ENCODE measurements around the gene ZNF169. TPM values are rescaled to one million over a fixed set of nuclear protein-coding genes. Genes with fewer than 3 reads are reported as not detected.
"Not testable (repeated sequence)": the region's sequence is repeated elsewhere in the genome, so short reads cannot be mapped to it uniquely, and the experiment has no call there.

ZNF169 gene
- total RNA-seq, 2 experiments from 2014 or later = 7.7 to 8.9 TPM

DNA sequence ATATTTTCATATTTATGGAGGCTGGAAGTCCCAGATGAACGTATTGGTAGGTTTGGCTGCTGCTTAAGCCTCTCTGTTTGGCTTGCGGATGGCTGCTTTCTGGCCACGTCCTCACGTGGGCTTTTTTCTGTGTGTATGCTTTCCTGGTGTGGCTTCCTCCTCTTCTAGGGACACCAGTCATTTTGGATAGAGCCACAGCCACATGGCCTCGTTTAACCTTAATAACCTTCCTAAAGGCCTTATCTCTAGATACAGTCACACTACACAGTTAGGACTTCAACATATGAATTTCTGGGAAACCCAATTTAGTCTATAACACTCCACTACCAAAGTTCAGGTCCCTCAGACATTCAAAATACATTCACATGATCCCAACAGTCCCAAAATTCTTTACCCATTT lies 42.5 kb downstream of the ZNF169 start:
- H3K4me3 Mint-ChIP-seq = no peak overlapping the region
- CTCF ChIA-PET = no interaction called here
- ATAC-seq (no peak), DNase-seq (no peak)
- no peaks in the 10 kb centered on the region for H3K9me3 Mint-ChIP-seq (ENCODE audit: low read depth)
- H3K4me1 Mint-ChIP-seq = peaks cover 2% of the 10 kb centered on the region
- no peak overlapping the region for H3K27ac Mint-ChIP-seq
- peaks cover 4% of the 10 kb centered on the region for H3K36me3 Mint-ChIP-seq
- H3K27me3 Mint-ChIP-seq = no peaks in the 10 kb centered on the region

DNA sequence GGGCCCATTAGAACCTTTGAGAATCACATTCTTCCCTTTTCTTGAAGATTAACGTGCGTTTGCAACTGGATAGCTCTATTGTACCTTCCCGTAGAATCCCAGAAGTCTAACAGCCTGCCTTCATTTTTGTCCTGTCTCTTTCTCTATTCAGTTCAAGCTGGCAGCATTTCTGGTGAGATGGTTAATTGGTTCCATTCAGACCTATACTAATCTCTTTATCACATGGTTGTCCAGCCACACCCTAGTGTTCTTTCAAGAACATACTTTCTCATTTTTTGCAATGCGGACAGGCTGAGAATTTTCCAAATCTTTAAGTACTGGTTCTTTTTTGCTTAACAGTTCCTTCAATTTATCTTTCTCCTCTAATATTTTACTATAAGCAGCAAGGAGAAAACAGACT lies 43.3 kb downstream of the ZNF169 start:
- H3K4me1 Mint-ChIP-seq = peaks cover 2% of the 10 kb centered on the region
- H3K4me3 Mint-ChIP-seq = no peak overlapping the region
- CTCF ChIA-PET = no interaction called here
- H3K9me3 Mint-ChIP-seq (ENCODE audit: low read depth) = no peaks in the 10 kb centered on the region
- ATAC-seq (no peak), DNase-seq (no peak)
- no peak overlapping the region for H3K27ac Mint-ChIP-seq
- no peaks in the 10 kb centered on the region for H3K36me3 Mint-ChIP-seq
- H3K27me3 Mint-ChIP-seq = no peaks in the 10 kb centered on the region

DNA sequence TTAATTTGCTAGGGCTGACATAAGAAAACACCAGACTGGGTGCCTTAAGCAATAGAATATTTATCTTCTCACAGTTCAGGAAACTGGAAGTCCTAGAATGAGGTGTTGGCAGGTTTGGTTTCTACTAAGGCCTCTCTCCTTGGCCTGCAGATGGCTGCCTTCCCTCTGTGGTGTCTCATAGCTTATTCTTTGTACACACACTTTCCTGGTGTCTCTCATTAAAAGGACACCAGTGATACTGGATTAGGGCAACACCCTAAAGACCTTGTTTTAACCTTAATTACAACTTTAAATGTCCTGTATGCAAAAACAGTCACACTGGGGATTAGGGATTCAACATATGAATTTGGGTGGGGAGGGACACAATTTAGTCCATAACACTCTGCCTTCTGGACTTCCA lies 44.2 kb downstream of the ZNF169 start:
- Mint-ChIP-seq H3K27me3 (no peaks in the 10 kb centered on the region), H3K36me3 (no peaks in the 10 kb centered on the region), H3K9me3 (ENCODE audit: low read depth) (no peaks in the 10 kb centered on the region), H3K4me3 (no peak overlapping the region), H3K27ac (no peak overlapping the region), H3K4me1 (peaks cover 2% of the 10 kb centered on the region)
- DNase-seq (no peak), ATAC-seq (no peak)
- CTCF ChIA-PET = interaction anchor here (0.6 kb wide), 1 partner anchor 1143 kb away, joined by 3 read pairs; no protein-coding TSS in a partner anchor

DNA sequence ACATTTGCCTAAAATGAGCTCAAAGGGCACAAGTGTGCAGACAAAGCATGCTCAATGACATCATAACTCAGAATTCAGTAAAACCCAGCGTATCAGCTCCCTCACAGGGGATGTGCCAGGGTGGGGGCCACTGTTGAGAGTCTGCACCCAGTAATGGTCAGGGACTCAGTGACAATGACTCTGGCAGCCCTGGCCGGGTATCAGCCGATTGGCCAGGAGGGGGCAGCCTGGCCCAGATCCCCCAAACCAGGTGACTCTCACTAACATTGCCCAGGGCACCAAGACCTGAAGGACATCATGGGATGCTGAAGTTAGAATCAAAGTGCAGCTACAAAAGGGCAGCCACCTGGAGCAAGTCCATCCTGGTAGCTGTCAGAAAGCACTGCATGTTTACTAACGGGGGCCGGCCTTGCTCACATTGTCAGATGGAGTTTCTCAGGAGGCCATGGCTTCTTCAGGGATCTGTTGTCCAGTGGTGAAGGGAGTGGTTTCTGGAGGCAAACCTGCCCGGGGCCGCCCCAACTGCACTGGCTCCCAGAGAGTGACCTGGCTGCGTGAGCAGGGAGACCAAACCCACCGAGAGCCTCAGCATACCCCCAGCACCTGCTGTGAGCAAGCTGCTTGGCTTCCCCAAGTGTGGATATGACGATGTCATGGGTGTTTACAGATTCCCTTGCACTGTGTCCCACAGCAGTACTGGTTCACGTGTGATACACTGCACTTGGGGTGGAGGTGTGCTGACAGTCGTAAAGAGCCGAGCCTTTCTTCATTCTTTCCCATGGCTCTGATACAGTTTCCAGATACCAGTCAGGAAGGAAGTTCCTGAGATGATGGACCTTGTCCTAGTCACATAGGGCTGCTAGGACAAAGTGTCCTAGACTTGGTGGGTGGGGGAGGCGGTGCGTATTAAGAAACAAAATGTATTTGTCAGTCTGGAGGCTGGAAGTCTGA lies 56.2 kb downstream of the ZNF169 start:
- H3K9me3 Mint-ChIP-seq (ENCODE audit: low read depth); DNase-seq: not testable (repeated sequence)

DNA sequence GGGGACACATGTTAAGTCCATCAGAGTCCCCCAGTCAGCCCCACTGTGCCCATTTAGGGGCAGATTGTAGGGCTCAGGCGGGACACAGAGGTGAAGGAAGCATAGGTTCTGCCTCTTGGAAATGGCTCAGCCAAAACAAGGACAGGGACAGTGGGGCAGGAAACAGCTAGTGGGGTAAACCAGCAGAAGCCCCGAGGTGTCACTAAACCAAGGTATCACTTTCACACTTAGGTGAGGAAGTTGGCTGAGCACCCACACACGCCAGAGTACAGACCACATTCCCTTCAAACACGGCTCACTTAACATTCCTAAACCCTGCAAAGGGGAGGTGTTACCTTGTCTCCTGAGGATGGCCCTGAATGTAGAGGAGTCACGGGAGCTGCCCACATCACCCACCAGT lies 57.1 kb downstream of the ZNF169 start:
- peak; percentile 68 for ATAC-seq
- H3K4me3 Mint-ChIP-seq; H3K27ac Mint-ChIP-seq; H3K36me3 Mint-ChIP-seq; H3K27me3 Mint-ChIP-seq; CTCF ChIA-PET; H3K9me3 Mint-ChIP-seq (ENCODE audit: low read depth); H3K4me1 Mint-ChIP-seq; DNase-seq: not testable (repeated sequence)

More for the DNA sequence above, 56.2 kb downstream of the ZNF169 start:
- H3K36me3 Mint-ChIP-seq, H3K27ac Mint-ChIP-seq, CTCF ChIA-PET, H3K4me1 Mint-ChIP-seq, H3K27me3 Mint-ChIP-seq, H3K4me3 Mint-ChIP-seq, ATAC-seq: not testable (repeated sequence)

DNA sequence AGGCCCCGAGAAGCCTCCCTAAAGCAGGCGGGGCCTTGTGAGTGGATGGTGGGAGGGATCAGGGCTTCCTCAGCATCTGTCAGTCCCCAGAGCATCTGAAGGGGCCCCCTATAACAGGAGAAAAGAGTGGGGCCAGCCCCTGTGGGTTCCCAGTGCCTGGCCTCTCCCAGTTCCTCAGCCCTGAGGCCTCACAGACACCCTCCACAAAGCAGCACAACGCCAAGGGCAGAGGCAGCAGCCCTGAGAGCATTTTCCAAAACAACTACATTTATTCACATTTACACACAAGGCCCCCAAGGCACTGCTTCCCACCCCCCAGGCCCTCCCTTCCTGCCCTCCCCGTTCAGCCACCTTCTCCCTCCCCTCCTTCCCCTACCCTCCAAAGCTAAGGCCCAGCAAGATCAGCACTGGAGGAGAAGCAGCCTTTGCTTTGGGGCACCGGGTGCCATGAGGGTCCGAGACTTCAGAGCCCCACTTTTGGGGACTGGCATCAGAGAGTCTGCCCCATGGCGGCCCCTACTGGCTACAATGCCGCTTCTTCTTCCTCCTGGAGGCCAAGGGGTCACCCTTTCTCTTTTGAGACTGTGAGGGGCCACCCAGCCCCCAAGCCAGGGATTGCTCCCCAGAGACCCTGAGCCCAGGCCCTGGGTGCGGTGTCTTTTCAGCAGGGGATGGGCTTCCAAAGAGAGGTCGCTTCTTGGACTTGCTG lies 59.0 kb downstream of the ZNF169 start:
- ATAC-seq; H3K9me3 Mint-ChIP-seq (ENCODE audit: low read depth); H3K27me3 Mint-ChIP-seq: not testable (repeated sequence)

DNA sequence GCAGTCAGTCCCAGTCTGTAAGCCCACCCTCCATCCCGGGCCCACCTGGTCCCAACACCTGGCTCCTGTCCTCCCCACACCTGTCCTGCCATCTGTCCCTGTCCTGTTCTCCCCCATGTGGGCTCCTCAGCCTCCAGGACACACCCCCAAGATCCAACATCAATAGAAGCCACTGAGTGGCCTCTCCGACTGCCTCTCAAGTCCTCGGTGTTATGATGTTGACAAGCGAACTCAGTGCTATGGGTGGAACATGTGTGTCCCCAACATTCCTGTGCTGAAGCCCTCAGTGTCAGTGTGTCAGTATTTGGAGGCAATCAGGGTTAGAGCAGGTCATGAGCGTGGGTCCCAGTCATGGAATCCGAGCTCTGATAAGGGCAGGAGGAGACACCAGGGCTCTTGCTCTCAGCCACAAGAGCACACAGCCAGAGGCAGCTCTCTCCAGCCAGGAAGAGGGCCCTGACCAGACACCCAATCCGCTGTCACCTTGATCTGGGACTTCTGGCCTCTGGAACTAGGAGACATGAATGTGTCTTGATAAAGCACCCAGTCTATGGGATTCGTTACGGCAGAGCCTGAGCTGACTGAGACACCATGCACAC lies 63.3 kb downstream of the ZNF169 start:
- H3K4me1 Mint-ChIP-seq; H3K4me3 Mint-ChIP-seq; H3K27ac Mint-ChIP-seq; ATAC-seq; DNase-seq; CTCF ChIA-PET; H3K9me3 Mint-ChIP-seq (ENCODE audit: low read depth); H3K27me3 Mint-ChIP-seq; H3K36me3 Mint-ChIP-seq: not testable (repeated sequence)

More for the DNA sequence above, 59.0 kb downstream of the ZNF169 start:
- DNase-seq, CTCF ChIA-PET, H3K36me3 Mint-ChIP-seq, H3K27ac Mint-ChIP-seq, H3K4me1 Mint-ChIP-seq, H3K4me3 Mint-ChIP-seq: not testable (repeated sequence)

DNA sequence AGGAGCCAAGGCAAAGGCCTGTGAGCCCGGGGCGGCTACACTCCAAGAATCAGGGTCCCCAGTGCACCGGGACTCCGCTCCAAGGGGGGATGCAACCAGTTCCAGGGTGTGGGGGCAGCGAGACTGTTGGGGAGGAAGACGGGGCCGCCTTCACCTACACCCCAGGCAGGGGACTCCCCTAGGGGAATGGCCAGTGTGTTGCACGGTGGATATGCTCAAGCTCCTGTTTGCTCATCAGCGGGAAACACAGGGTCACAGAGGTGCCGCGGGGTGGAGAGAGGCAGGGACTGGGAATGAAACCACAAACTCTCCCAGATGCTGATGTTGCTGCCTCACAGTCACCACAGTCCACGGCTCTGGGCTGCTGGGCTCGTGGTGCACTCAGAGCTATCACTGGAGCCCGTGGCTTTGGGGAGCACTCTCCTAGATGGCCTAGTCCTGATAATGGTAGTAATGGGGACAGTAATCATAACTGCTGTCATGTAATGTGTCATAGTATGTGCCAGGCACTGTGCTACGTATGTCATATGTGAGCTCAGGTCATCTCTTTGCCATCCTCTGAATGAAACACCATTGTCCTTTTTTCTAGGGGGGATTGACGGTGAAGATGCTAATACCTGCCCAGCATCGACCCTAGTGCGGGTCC lies 64.2 kb downstream of the ZNF169 start:
- H3K36me3 Mint-ChIP-seq; H3K4me1 Mint-ChIP-seq; CTCF ChIA-PET; H3K4me3 Mint-ChIP-seq; H3K27ac Mint-ChIP-seq; ATAC-seq; H3K9me3 Mint-ChIP-seq (ENCODE audit: low read depth); DNase-seq; H3K27me3 Mint-ChIP-seq: not testable (repeated sequence)

DNA sequence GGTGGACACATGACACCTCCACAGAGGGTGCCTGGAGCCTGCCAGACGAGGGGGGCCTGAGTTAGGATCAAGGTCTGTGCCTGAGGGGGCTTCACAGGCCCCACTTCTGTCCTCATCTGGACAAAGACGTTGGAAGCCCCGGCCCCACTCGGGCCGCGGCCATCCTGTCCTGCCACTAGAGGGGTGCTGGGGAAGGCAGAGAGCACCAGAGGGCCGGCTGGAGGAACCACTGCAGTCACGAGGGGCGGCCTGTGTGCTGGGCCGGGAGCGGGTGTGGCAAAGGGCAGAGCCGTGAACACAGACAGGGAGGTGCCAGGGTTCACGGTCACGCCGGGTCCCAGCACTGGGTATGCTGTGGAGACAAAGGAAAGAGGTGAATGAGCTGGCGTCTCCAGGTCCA lies 66.5 kb downstream of the ZNF169 start:
- H3K27ac Mint-ChIP-seq; ATAC-seq; H3K27me3 Mint-ChIP-seq; CTCF ChIA-PET; H3K36me3 Mint-ChIP-seq; H3K4me1 Mint-ChIP-seq; H3K4me3 Mint-ChIP-seq; H3K9me3 Mint-ChIP-seq (ENCODE audit: low read depth); DNase-seq: not testable (repeated sequence)

DNA sequence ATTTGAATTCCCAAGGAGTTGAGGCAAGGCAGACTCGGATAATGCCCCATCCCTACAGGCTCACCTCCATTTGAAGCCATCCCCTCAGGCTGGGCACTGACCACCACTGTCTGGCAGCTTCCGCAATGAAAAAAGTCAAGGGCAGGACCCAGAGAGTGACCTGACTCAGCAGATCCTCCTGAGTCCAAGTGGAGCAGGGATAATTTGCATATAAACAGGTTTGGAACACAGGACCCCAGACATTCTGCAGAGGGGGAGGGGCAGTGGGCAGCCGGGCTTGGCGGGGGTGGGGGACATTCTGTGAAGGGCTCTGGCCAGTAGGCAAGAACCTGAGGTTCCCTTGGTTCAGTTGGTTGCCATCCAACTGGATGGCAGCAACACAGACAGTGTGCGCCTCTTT lies 69.4 kb downstream of the ZNF169 start, which contains the start of gene NUTM2F:
TSS of gene NUTM2F (minus strand) at position 101 of the 400 bp plus-strand sequence. CDS start at position 80, 21 bp downstream.
- CTCF ChIA-PET; H3K27me3 Mint-ChIP-seq; H3K4me1 Mint-ChIP-seq; H3K27ac Mint-ChIP-seq; ATAC-seq; DNase-seq; H3K36me3 Mint-ChIP-seq; H3K9me3 Mint-ChIP-seq (ENCODE audit: low read depth); H3K4me3 Mint-ChIP-seq: not testable (repeated sequence)

DNA sequence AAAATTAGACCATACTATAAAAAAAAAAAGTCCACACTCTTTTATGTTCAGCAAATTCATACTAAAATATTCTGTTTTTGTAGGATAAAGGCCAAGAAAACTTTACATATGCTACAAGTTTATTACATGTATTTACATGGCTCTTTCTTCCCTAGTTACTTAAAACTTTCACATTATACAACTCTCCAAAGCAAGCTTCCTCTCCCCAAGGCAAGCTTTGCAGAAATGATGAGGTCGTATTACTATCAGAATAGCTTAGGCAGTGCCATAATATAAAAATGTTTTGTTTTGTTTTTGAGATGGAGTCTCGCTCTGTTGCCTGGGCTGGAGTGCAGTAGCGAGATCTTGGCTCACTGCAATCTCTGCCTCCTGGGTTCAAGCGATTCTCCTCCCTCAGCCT lies 77.3 kb downstream of the ZNF169 start:
- CTCF ChIA-PET; ATAC-seq; DNase-seq; H3K27me3 Mint-ChIP-seq; H3K9me3 Mint-ChIP-seq (ENCODE audit: low read depth); H3K4me3 Mint-ChIP-seq; H3K4me1 Mint-ChIP-seq; H3K27ac Mint-ChIP-seq; H3K36me3 Mint-ChIP-seq: not testable (repeated sequence)

DNA sequence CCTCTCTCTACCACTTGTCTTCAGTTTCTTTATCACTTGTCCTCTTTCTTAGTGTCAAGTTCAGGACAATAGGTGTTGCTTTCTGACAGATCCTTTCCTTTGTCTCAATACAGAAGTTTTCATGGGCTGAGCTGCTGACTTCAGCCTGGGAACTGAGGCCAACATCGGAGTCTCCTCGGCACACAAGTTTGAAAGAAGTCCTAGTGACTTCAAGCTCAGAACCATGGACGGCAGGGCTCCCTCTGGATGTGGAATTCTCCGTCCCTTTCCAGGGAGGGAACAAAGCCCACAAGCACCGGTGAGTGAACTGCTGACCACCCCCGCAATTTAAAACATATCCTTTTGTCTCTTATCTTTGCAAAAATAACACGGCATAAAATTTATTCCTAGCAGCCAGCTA lies 79.6 kb downstream of the ZNF169 start:
- H3K27me3 Mint-ChIP-seq; CTCF ChIA-PET; DNase-seq; H3K36me3 Mint-ChIP-seq; H3K9me3 Mint-ChIP-seq (ENCODE audit: low read depth); H3K27ac Mint-ChIP-seq; H3K4me3 Mint-ChIP-seq; H3K4me1 Mint-ChIP-seq; ATAC-seq: not testable (repeated sequence)

DNA sequence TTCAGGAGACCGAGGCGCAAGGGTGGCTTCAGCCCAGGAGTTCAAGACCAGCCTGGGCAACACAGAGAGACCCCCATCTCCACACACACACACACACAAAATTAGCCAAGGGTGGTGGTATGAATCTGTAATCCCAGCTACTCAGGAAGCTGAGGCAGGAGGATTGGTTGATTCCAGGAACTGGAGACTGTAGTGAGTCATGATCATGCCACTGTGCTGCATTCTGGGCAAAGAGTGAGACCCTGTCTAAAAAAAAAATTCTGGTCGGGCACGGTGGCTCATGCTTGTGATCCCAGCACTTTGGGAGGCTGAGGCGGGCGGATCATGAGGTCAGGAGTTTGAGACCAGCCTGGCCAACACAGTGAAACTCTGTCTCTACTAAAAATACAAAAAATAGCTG lies 80.6 kb downstream of the ZNF169 start:
- DNase-seq; CTCF ChIA-PET; H3K27me3 Mint-ChIP-seq; H3K9me3 Mint-ChIP-seq (ENCODE audit: low read depth); H3K36me3 Mint-ChIP-seq; ATAC-seq; H3K4me1 Mint-ChIP-seq; H3K4me3 Mint-ChIP-seq; H3K27ac Mint-ChIP-seq: not testable (repeated sequence)

Data from activated CD8-positive, alpha-beta memory T cell treated with anti-CD3 and anti-CD28 coated beads, Interleukin-2, amount 10 ng/mL, durations not matched to agents 7 days and 5 days (primary cell).